OCI-LY1 (cell line): Measurements from ENCODE around the gene IQGAP2.

Experiments
- CTCF ChIP-seq: fragments of 200-600 bp; sonication (generic), shearing (Covaris generic); IDR thresholded peaks from 2 replicates; pipeline ENCODE4 v1.5.1; 2017; ENCODE audit warnings: mild to moderate bottlenecking, antibody characterized with exemption, low read length, moderate library complexity, mixed read lengths
- EZH2 ChIP-seq: fragments of 200-600 bp; sonication (generic), shearing (Covaris generic); IDR thresholded peaks from 2 replicates; pipeline ENCODE4 v1.8.0; 2017; ENCODE audit warnings: borderline replicate concordance, mixed run types, mild to moderate bottlenecking, antibody characterized with exemption, low read length, moderate library complexity, mixed read lengths

DNA sequence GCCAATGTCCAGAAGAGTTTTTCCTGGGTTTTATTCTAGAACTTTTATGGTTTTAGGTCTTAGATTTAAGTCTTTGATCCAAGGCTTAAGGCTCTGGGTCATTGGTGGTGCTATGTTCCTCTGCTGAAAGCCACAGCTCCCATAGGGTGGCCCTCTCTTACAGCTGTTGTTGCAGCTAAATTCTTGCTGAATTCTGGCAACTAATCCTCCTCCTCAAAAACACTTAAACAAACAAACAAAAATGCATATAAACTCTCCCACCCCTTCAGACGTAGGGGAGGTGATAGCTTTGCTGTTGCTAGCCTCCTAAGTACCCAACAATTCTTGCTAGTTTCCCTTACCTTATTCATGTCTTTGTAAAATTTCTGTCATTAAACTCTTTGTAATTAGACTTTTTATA lies 30.2 kb downstream of the IQGAP2 start:
- TF ChIP-seq CTCF: no peak
- TF ChIP-seq EZH2: no peak
